Activated CD8-positive, alpha-beta T cell treated with anti-CD3 and anti-CD28 coated beads, Interleukin-2, amount 10 ng/mL, durations not matched to agents 7 days and 5 days (primary cell): ENCODE results near the gene LMF1. TPM values are rescaled to one million over a fixed set of nuclear protein-coding genes. Genes with fewer than 3 reads are reported as not detected.

Source experiments
- ATAC-seq: fragments of 150-1000 bp; cut with Tn5 transposase; one replicate; pipeline ENCODE4 v1.10.0; 2021; ENCODE audit warnings: moderate library complexity
- CTCF ChIA-PET: fragments of 350-600 bp; sonication (Branson Sonifier 250); formaldehyde crosslinking; loops from one replicate; lab custom pipeline; 2021; ENCODE audit warnings: antibody characterized with exemption; lab: Charles Lee
- POLR2A ChIA-PET: fragments of 350-600 bp; sonication (Branson Sonifier 250); formaldehyde crosslinking; loops from one replicate; lab custom pipeline; 2021; ENCODE audit warnings: antibody characterized with exemption; lab: Charles Lee
- DNase-seq: peaks from one replicate; pipeline ENCODE4 v3.0.0-alpha.2; 2020
- H3K27ac Mint-ChIP-seq: one replicate; pipeline ENCODE4 v1.8.0; 2021; ENCODE audit warnings: mild to moderate bottlenecking, mixed read lengths
- H3K27me3 Mint-ChIP-seq: one replicate; pipeline ENCODE4 v1.8.0; 2021; ENCODE audit warnings: low read depth, mixed read lengths
- H3K36me3 Mint-ChIP-seq: one replicate; pipeline ENCODE4 v1.8.0; 2021; ENCODE audit warnings: low read depth, mixed read lengths
- H3K4me1 Mint-ChIP-seq: one replicate; pipeline ENCODE4 v1.8.0; 2021; ENCODE audit warnings: low read depth, mixed read lengths
- H3K4me3 Mint-ChIP-seq: one replicate; pipeline ENCODE4 v1.8.0; 2021; ENCODE audit warnings: mild to moderate bottlenecking, mixed read lengths
- H3K9me3 Mint-ChIP-seq: one replicate; pipeline ENCODE4 v1.8.0; 2022; ENCODE audit warnings: mixed read lengths; ENCODE audit not compliant: insufficient read depth
- total RNA-seq, 2 experiments: library from RNA; stranded (reverse); gene quantifications; one replicate each; pipeline ENCODE4 v1.2.3, GENCODE V29; 2021

LMF1 gene
- total RNA-seq, 2 experiments from 2014 or later, result 14.3 to 17.4 TPM

DNA sequence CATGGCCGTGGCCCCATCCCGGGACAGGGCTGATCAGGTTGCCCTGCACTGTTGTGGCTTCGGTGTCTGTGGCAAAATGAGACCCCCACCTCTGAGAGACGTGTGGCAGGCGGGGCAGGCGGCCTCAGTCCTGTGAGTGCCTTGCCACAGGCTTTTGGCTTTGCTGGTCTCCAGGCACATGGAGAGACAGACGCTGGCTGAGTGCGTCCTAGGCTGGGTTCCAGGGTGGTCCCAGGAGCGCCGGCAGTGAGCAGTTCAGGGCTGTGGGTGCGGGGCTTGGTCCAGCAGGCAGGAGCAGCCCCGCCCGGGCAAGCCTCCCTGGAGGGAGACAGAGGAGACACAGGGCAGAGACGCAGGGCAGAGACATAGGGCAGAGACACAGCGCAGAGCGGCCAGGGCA, 40.0 kb upstream of the LMF1 start:
- Mint-ChIP-seq H3K4me3 (no peak overlapping the region), H3K27me3 (peaks cover 5% of the 10 kb centered on the region), H3K9me3 (no peaks in the 10 kb centered on the region), H3K27ac (no peak overlapping the region), H3K36me3 (no peaks in the 10 kb centered on the region), H3K4me1 (no peaks in the 10 kb centered on the region)
- POLR2A ChIA-PET, result no interaction called here
- DNase-seq (no peak), ATAC-seq (no peak)
- CTCF ChIA-PET, result no interaction called here

DNA sequence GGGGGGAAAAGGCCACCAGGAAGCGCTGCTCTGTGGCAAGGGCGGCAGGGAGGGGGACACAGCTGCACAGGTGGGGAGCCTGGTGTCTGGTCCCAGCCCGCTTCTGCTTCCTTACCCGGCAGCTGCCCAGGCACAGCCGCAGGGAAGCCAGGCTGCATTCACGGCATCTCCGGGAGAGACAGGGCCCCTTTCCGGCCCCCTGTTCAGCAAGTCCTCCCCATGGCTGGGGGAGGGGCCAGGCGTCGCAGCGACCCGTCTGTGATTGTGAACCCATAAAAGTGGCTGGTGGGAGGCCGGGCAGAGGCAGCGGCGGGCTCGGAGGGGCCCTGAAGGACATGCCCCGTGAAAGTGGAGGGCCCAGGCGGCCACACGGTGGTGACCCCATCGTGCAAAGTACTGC, 39.5 kb upstream of the LMF1 start:
- ChIA-PET CTCF (no interaction called here), POLR2A (no interaction called here)
- Mint-ChIP-seq H3K9me3 (no peaks in the 10 kb centered on the region), H3K36me3 (no peaks in the 10 kb centered on the region), H3K4me3 (no peak overlapping the region), H3K4me1 (peaks cover under 1% of the 10 kb centered on the region), H3K27ac (no peak overlapping the region), H3K27me3 (peaks cover 5% of the 10 kb centered on the region)
- ATAC-seq (no peak), DNase-seq (no peak)

DNA sequence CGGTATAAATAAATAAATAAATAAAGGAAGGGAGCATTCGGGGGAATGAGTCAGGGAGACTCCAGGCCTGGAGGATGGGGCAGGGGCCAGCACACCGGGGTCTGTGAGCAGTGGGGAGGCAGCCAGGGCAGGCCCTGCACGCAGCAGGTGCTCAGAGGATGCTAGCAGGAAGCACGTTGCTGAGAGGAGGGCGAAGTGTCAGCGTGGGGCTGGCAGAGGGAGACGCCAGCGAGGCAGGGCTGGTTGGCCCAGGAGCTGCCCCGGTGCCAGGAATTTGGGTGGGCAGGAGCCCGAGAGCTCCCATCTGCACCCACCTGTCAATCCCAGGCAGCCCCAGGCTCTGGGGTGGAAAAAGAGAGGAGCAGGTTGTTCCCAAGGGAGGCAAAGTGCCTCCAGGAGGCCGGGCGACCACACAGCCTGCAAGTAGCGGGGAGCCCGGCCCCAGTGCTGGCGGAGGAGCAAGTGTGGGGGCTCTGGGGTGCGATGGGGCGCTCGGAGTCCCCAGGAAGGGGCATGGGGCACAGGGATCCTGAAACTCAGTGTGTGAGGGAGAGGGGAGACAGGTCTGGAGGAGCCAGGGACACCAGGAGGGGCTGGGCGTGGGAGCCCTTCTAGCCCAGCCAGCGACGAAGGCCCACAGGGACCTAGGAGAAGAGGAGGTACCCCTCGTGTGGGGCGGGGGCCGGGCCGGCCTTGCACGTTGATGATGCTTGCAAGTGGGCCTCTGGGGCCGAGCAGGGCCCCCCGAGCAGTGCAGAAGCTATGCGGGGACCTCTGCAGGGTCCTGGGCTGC, 38.8 kb upstream of the LMF1 start:
- ATAC-seq (no peak), DNase-seq (no peak)
- H3K4me3 Mint-ChIP-seq, result no peak overlapping the region
- H3K27ac Mint-ChIP-seq, result no peak overlapping the region
- H3K36me3 Mint-ChIP-seq, result no peaks in the 10 kb centered on the region
- POLR2A ChIA-PET, result no interaction called here
- H3K9me3 Mint-ChIP-seq, result no peaks in the 10 kb centered on the region
- peaks cover 3% of the 10 kb centered on the region for H3K4me1 Mint-ChIP-seq
- H3K27me3 Mint-ChIP-seq, result peaks cover 5% of the 10 kb centered on the region
- CTCF ChIA-PET, result no interaction called here

DNA sequence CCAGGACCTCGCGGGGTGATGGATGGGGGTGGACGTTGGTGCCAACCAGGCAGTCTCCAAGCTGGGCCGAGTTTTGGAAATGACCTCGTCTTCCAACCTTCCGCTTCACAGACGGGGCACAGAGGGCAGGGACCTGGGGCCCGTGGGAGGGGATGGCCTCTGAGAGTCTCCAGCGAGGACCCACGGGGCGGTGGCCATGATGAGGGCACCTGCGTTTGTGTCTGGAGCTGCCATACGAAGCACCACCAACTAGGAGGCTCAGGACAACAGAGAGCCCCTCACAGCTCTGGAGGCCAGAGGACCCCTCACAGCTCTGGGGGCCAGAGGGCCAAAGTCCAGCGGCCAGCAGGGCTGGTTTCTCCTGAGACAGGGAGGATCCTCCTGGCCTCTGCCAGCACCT, 37.3 kb upstream of the LMF1 start:
- POLR2A ChIA-PET, result no interaction called here
- Mint-ChIP-seq H3K27ac (no peak overlapping the region), H3K4me3 (no peak overlapping the region), H3K9me3 (no peaks in the 10 kb centered on the region), H3K36me3 (no peaks in the 10 kb centered on the region), H3K4me1 (peaks cover 15% of the 10 kb centered on the region), H3K27me3 (peaks cover 5% of the 10 kb centered on the region)
- ATAC-seq, result no peak
- DNase-seq, result no peak
- CTCF ChIA-PET, result no interaction called here

DNA sequence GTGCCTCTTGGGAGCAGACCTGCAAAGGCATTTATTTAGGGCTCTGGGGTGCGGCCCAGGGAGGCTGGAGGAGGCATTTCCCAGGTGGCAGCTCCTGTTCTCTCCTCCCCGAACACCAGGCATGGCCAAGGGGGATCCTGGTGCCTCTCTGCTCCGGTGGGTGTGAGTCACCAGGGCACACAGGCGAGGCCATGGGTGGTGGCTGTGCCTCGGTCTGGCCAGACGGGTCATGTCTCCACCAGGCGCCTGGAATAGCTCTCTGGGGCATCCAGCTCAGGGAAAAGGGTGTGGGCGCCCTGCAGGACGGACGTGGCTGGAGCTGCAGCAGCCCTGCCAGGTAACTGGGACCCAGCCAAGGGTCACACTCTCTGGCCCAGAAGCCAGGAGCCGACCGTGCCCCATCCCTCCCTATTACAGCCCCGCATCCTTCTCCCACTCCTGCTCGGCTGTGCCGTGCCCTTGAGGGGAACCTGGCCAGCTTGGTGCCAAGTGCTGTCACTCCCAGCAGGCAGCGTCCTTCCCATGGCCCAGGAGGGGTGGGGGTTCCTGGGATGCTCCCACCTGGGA, 36.6 kb upstream of the LMF1 start:
- no peaks in the 10 kb centered on the region for H3K36me3 Mint-ChIP-seq
- ChIA-PET POLR2A (no interaction called here), CTCF (no interaction called here)
- H3K4me1 Mint-ChIP-seq, result peaks cover 22% of the 10 kb centered on the region
- peaks cover 5% of the 10 kb centered on the region for H3K27me3 Mint-ChIP-seq
- H3K27ac Mint-ChIP-seq, result no peak overlapping the region
- ATAC-seq (no peak), DNase-seq (no peak)
- no peak overlapping the region for H3K4me3 Mint-ChIP-seq
- H3K9me3 Mint-ChIP-seq, result no peaks in the 10 kb centered on the region

DNA sequence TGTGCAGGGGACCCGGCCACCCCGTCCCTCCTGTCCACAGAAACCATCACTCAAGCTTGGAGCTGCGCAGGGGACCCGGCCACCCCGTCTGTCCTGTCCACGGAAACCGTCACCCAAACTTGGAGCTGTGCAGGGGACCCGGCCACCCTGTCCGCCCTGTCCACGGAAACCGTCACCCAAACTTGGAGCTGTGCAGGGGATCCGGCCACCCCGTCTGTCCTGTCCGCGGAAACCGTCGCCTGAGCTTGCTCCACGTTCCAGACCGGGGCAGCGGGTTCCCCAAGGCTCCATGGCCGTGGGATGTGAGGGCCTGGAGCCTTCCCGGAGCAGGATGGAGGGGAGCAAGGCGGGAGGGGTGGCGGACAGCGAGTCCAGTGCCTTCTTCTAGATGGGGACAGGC, 36.0 kb upstream of the LMF1 start:
- Mint-ChIP-seq H3K9me3 (no peaks in the 10 kb centered on the region), H3K27ac (no peak overlapping the region), H3K4me3 (no peak overlapping the region), H3K27me3 (peaks cover 5% of the 10 kb centered on the region), H3K36me3 (no peaks in the 10 kb centered on the region), H3K4me1 (peaks cover 22% of the 10 kb centered on the region)
- ATAC-seq (no peak), DNase-seq (no peak)
- CTCF ChIA-PET, result no interaction called here
- POLR2A ChIA-PET, result interaction anchor here (0.9 kb wide), 1 partner anchor 9 kb away, joined by 3 read pairs; no protein-coding TSS in a partner anchor

DNA sequence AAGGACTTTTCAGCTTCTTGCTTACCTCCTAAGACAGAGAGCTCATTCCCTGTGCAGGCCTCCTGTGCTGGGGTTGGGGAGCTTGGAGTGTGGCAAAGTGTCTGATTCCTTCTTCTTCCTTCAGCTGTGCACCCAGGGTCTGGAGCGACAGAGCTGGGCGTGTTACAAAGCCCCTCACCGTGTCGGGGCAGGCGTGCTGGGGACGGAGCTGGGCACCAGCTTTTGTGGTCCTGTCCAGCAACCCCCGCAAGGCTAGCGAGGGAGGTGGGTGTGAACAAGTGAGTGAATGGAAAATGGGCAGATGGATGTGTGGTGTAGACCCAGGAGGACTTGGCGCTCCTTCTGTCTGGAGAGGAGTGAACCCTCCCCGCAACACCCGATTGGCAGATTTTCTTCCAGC, 34.5 kb upstream of the LMF1 start:
- Mint-ChIP-seq H3K27ac (no peak overlapping the region), H3K4me3 (no peak overlapping the region)

DNA sequence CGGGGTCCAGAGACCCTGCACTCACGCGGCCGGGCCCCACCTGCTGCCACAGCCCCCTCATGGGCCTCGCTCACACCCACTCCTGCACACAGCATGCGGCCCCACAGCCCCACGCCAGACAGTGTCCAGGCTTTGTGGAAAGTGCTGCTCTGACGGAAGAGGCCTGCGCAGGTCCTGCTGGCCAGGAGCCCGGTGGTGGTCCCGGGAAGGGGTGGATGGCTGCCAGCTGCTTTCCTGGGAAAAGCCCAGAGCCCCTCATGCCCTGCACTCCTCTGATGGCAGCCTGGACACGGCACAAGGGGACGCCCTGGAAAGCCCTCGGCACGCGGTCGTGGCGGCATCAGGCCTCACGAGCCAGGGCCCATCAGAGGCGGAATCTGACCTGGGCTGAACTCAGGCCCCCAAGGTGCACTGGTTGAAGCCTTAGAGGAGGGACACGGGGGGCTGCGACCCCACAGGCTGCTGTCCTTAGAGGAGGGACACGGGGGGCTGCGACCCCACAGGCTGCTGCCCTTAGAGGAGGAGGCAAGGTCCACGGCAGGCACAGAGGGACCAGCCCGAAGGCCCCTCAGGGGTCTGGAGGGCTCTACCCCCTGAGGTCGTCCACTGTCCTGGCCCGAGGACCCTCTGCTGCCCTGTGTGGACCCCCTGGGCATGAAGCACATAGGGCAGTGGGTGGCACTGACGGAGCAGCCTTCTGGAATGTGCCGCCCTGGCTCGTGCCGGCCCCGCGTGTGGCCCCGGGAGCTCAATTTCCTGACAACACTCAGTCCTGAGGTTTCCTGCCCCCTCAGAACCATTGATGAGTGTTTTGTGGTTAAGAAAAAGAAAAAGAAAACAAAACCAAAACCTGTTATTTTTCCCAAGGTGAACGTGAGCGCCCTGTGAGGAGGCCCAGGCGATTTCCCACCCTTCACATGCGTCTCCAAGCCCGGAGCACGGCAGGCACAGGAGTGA, 32.9 kb upstream of the LMF1 start:
- Mint-ChIP-seq H3K4me3 (peak overlapping the region; percentile 56), H3K4me1 (peaks cover 26% of the 10 kb centered on the region), H3K27ac (peak overlapping the region; percentile 52), H3K27me3 (peaks cover 10% of the 10 kb centered on the region), H3K36me3 (no peaks in the 10 kb centered on the region), H3K9me3 (no peaks in the 10 kb centered on the region)
- ChIA-PET CTCF (no interaction called here), POLR2A (interaction anchor here (0.6 kb wide), 1 partner anchor 8 kb away, joined by 3 read pairs; no protein-coding TSS in a partner anchor)
- DNase-seq (peak; percentile 66), ATAC-seq (peak; percentile 68)

More for the DNA sequence above, 34.5 kb upstream of the LMF1 start:
- ATAC-seq, result no peak
- CTCF ChIA-PET, result no interaction called here
- peaks cover 9% of the 10 kb centered on the region for H3K27me3 Mint-ChIP-seq
- H3K36me3 Mint-ChIP-seq, result no peaks in the 10 kb centered on the region
- no peak for DNase-seq
- POLR2A ChIA-PET, result interaction anchor here (0.6 kb wide), 1 partner anchor 416 kb away, joined by 3 read pairs; no protein-coding TSS in a partner anchor
- no peaks in the 10 kb centered on the region for H3K9me3 Mint-ChIP-seq
- peaks cover 23% of the 10 kb centered on the region for H3K4me1 Mint-ChIP-seq

DNA sequence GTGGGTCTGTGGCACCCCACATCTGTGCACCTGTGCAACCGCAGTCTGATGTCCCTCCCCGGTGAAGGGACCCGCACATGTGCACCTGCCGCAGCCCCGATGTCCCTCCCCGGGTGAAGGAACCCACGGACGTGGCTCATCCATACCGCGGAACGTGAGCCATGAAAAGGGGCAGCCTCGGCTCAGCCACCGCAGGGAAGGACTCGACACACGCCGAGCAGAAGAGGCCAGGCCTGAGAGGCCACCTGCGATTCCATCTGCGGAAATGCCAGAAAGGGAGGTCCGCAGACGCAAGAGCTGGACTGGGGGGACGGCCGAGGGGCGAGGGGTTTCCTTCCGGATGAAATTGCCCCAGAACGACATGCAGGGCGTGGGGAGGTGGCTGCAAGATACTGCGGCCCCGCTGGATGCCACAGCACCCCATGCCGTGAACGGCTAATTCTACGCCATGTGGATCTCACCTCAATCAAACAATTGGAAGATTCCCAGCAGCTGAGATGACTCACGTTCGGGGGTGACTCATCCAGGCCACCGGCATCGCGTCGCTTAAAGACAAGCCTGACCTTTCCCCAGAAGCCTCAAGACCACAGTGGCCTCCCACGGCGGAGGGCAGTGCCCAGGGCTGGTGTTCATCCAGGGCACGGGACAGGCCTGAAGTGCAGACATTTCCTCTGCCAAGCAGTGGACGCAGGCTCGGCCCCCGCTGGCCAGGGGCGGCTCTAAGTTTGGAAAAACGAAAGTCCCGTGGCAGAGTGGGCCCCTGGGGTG, 31.8 kb upstream of the LMF1 start:
- Mint-ChIP-seq H3K36me3 (no peaks in the 10 kb centered on the region), H3K4me1 (peaks cover 36% of the 10 kb centered on the region), H3K27ac (peak overlapping the region; percentile 34), H3K27me3 (peaks cover 9% of the 10 kb centered on the region), H3K9me3 (no peaks in the 10 kb centered on the region), H3K4me3 (no peak overlapping the region)
- DNase-seq (peak; percentile 49), ATAC-seq (peak; percentile 11)
- ChIA-PET CTCF (no interaction called here), POLR2A (no interaction called here)

DNA sequence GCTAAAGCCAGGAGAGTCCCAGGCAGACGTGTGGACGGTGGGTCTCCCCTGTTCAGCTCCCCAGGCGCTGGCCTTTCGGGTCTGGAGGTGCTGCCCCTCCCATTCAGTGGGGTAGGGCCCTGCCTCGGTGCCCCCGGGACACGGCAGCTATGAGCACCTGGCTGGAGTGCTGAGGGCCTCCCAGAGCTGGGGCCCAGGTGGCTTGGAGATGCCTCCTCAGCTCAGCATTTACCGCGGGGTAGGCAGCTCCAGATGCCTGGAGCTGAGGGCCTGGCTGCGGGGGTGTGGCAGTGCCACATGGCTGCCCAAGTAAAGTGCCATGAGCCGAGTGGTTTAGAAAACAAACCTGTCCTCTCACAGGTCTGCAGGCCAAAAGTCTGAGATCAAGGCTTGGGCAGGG, 30.3 kb upstream of the LMF1 start:
- no peak for DNase-seq
- H3K4me1 Mint-ChIP-seq, result peaks cover 48% of the 10 kb centered on the region
- ATAC-seq, result no peak
- CTCF ChIA-PET, result no interaction called here
- no peak overlapping the region for H3K4me3 Mint-ChIP-seq
- peaks cover 16% of the 10 kb centered on the region for H3K27me3 Mint-ChIP-seq
- H3K27ac Mint-ChIP-seq, result no peak overlapping the region
- H3K36me3 Mint-ChIP-seq, result no peaks in the 10 kb centered on the region
- H3K9me3 Mint-ChIP-seq, result no peaks in the 10 kb centered on the region
- POLR2A ChIA-PET, result no interaction called here

DNA sequence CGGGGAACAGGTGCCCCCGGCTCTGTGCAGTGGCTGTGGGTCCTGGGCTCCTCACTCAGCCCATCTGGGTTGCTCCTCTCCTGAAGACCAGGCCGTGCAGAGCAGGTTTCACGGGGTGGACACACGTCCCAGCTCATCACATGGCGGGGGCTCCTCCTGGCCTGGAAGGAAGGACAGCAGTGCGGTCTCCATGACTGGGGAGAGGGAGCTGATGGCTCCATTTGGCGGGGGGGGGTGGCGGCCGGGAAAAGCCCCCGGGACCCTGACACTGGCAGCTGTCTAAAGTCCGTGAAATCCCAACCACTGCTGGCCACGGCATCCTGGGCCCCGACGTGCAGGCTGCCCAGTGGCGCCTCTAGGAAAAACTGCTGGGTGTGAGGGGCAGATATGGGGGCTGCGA, 29.8 kb upstream of the LMF1 start:
- CTCF ChIA-PET, result no interaction called here
- no peak for ATAC-seq
- H3K36me3 Mint-ChIP-seq, result no peaks in the 10 kb centered on the region
- H3K9me3 Mint-ChIP-seq, result no peaks in the 10 kb centered on the region
- peaks cover 48% of the 10 kb centered on the region for H3K4me1 Mint-ChIP-seq
- POLR2A ChIA-PET, result no interaction called here
- H3K27me3 Mint-ChIP-seq, result peaks cover 21% of the 10 kb centered on the region
- H3K4me3 Mint-ChIP-seq, result no peak overlapping the region
- no peak overlapping the region for H3K27ac Mint-ChIP-seq
- no peak for DNase-seq
